Activated T-helper 1 cell treated with anti-CD3 and anti-CD28 coated beads, Interleukin-2, amount 50 U/mL, for 16 hours (primary cell): ENCODE measurements around the gene TXLNG.
"Not testable (repeated sequence)": the region's sequence is repeated elsewhere in the genome, so short reads cannot be mapped to it uniquely, and the experiment has no call there.

Experiments used
- DNase-seq, 2 donors: peaks; one replicate each; pipeline ENCODE4 v3.0.0-alpha.2; 2020; ENCODE audit warnings: low read depth in 1 of 2, low spot score in 1 of 2

Gene TXLNG

GRCh38 chrX:16786139-16786790 is at the start of gene TXLNG:
Gene TXLNG, plus strand, starts transcription at chrX:16786466. Its CDS starts 22 bp downstream, at chrX:16786488.
- DNase-seq, result peak; percentile 76 to 96

- DNase-seq, result no peak
These were observed 49.2 kb upstream of the TXLNG start for GRCh38 chrX:16737024-16737423.

GRCh38 chrX:16739574-16739973 is 46.7 kb upstream of the TXLNG start:
- no peak for DNase-seq

GRCh38 chrX:16743604-16744325 is 42.5 kb upstream of the TXLNG start:
- DNase-seq, result no peak

- DNase-seq, result no peak
These were observed 41.2 kb upstream of the TXLNG start for GRCh38 chrX:16745102-16745501.

- DNase-seq, result no peak
These were observed 40.6 kb upstream of the TXLNG start for GRCh38 chrX:16745659-16746058.

- no peak for DNase-seq
These were observed 37.8 kb upstream of the TXLNG start for GRCh38 chrX:16748425-16748824.

GRCh38 chrX:16750136-16750535 is 36.1 kb upstream of the TXLNG start:
- no peak for DNase-seq

- no peak for DNase-seq
These were observed 32.2 kb upstream of the TXLNG start for GRCh38 chrX:16754019-16754418.

- no peak for DNase-seq
These were observed 29.5 kb upstream of the TXLNG start for GRCh38 chrX:16756724-16757123.

GRCh38 chrX:16761500-16761899 is 24.8 kb upstream of the TXLNG start:
- DNase-seq, result not testable (repeated sequence)

GRCh38 chrX:16762579-16762978 is 23.7 kb upstream of the TXLNG start:
- no peak for DNase-seq

GRCh38 chrX:16765594-16765993 is 20.7 kb upstream of the TXLNG start:
- DNase-seq, result no peak

- no peak for DNase-seq
These were observed 15.2 kb upstream of the TXLNG start for GRCh38 chrX:16770970-16771482.

GRCh38 chrX:16771483-16772398 is 14.5 kb upstream of the TXLNG start:
- DNase-seq, result no peak

GRCh38 chrX:16772460-16772859 is 13.8 kb upstream of the TXLNG start:
- DNase-seq, result no peak

GRCh38 chrX:16774746-16775145 is 11.5 kb upstream of the TXLNG start:
- no peak for DNase-seq

GRCh38 chrX:16778545-16778944 is 7.7 kb upstream of the TXLNG start:
- DNase-seq, result no peak

GRCh38 chrX:16778993-16779392 is 7.3 kb upstream of the TXLNG start:
- DNase-seq, result no peak

- not testable (repeated sequence) for DNase-seq
These were observed 6.5 kb upstream of the TXLNG start for GRCh38 chrX:16779815-16780214.

GRCh38 chrX:16783452-16783851 is 2.8 kb upstream of the TXLNG start:
- DNase-seq, result no peak
